Astrocyte (in vitro differentiated cells and primary cell): ENCODE results near the gene PRKCA. TPM values are rescaled to one million over a fixed set of nuclear protein-coding genes. Genes with fewer than 3 reads are reported as not detected.

ENCODE experiments used
- DNase-seq: peaks from one replicate; pipeline ENCODE4 v3.0.0-alpha.2; 2010; ENCODE audit warnings: low read depth
- FAIRE-seq: peaks from 2 replicates; lab custom pipeline; 2011; peaks lifted over from hg19 to GRCh38; lab: Jason Lieb, UNC
- H2AFZ ChIP-seq: 2 replicates; pipeline ENCODE4 v1.6.0; 2012; ENCODE audit warnings: low read depth, low read length, inconsistent platforms
- H3K27ac ChIP-seq: 2 replicates; pipeline ENCODE4 v1.5.1; 2011; ENCODE audit warnings: low read depth, low read length, inconsistent platforms
- H3K27me3 ChIP-seq: 2 replicates; pipeline ENCODE4 v1.6.0; 2011; ENCODE audit warnings: low read length, inconsistent platforms; ENCODE audit not compliant: insufficient read depth
- H3K36me3 ChIP-seq: 2 replicates; pipeline ENCODE4 v1.5.1; 2011; ENCODE audit warnings: low read length, inconsistent platforms; ENCODE audit not compliant: insufficient read depth
- H3K4me1 ChIP-seq: 2 replicates; pipeline ENCODE4 v1.5.1; 2011; ENCODE audit warnings: low read length, inconsistent platforms; ENCODE audit not compliant: insufficient read depth
- H3K4me2 ChIP-seq: 2 replicates; pipeline ENCODE4 v1.6.0; 2012; ENCODE audit warnings: low read length, inconsistent platforms
- H3K4me3 ChIP-seq: 2 replicates; pipeline ENCODE4 v1.5.1; 2011; ENCODE audit warnings: low read depth, mild to moderate bottlenecking, low read length, inconsistent platforms; ENCODE audit not compliant: insufficient read depth
- H3K79me2 ChIP-seq: 2 replicates; pipeline ENCODE4 v1.6.0; 2012; ENCODE audit warnings: mild to moderate bottlenecking, low read length, inconsistent platforms; ENCODE audit not compliant: insufficient read depth
- H3K9ac ChIP-seq: 2 replicates; pipeline ENCODE4 v1.6.0; 2012; ENCODE audit warnings: mild to moderate bottlenecking, low read length, inconsistent platforms
- H3K9me3 ChIP-seq: 2 replicates; pipeline ENCODE4 v1.5.1; 2012; ENCODE audit warnings: low read depth, mild to moderate bottlenecking, low read length, inconsistent platforms; ENCODE audit not compliant: insufficient read depth
- H4K20me1 ChIP-seq: 2 replicates; pipeline ENCODE4 v1.6.0; 2012; ENCODE audit warnings: low read length, inconsistent platforms; ENCODE audit not compliant: insufficient read depth
- H3K27ac Mint-ChIP-seq: one replicate; pipeline ENCODE4 v1.8.0; 2021; ENCODE audit warnings: mild to moderate bottlenecking, mixed read lengths; ENCODE audit not compliant: unreplicated experiment
- H3K27me3 Mint-ChIP-seq: one replicate; pipeline ENCODE4 v1.8.0; 2021; ENCODE audit warnings: low read depth, mixed read lengths; ENCODE audit not compliant: unreplicated experiment
- H3K36me3 Mint-ChIP-seq: one replicate; pipeline ENCODE4 v1.8.0; 2021; ENCODE audit warnings: low read depth, mixed read lengths; ENCODE audit not compliant: unreplicated experiment
- H3K4me1 Mint-ChIP-seq: one replicate; pipeline ENCODE4 v1.8.0; 2021; ENCODE audit warnings: low read depth, mixed read lengths; ENCODE audit not compliant: unreplicated experiment
- H3K4me3 Mint-ChIP-seq: one replicate; pipeline ENCODE4 v1.8.0; 2021; ENCODE audit warnings: mild to moderate bottlenecking, moderate library complexity, mixed read lengths; ENCODE audit not compliant: unreplicated experiment
- H3K9me3 Mint-ChIP-seq: one replicate; pipeline ENCODE4 v1.8.0; 2021; ENCODE audit warnings: mild to moderate bottlenecking, mixed read lengths; ENCODE audit not compliant: unreplicated experiment
- CTCF ChIP-seq: IDR thresholded peaks from 2 replicates; pipeline ENCODE4 v1.5.1; 2011; ENCODE audit warnings: low read depth, mild to moderate bottlenecking, inconsistent platforms, low read length, moderate library complexity; ENCODE audit not compliant: insufficient read depth
- EZH2 ChIP-seq: IDR thresholded peaks from 2 replicates; pipeline ENCODE4 v1.6.1; 2012; ENCODE audit warnings: mild to moderate bottlenecking, low read length, inconsistent platforms; ENCODE audit not compliant: insufficient read depth
- total RNA-seq: library from RNA; stranded (reverse); gene quantifications from 2 replicates; pipeline ENCODE4 v1.2.1, GENCODE V29; 2021

The PRKCA gene
- total RNA-seq, 1 donor from 2014 or later, result 49.9 TPM

GRCh38 chr17:66386498-66387351 lies 84.3 kb downstream of the PRKCA start:
- H3K9me3 Mint-ChIP-seq, result peaks cover 5% of the 10 kb centered on the region
- DNase-seq, result peak; percentile 42
- Histone ChIP-seq H3K27me3 (no peaks in the 10 kb centered on the region), H4K20me1 (peaks cover 29% of the 10 kb centered on the region), H3K4me2 (no peak overlapping the region), H3K9ac (no peak overlapping the region), H3K4me3 (no peak overlapping the region), H3K4me1 (peaks cover 7% of the 10 kb centered on the region), H2AFZ (no peak overlapping the region), H3K36me3 (peaks cover 3% of the 10 kb centered on the region), H3K27ac (no peak overlapping the region), H3K9me3 (no peaks in the 10 kb centered on the region), H3K79me2 (peaks cover 56% of the 10 kb centered on the region)
- no peaks in the 10 kb centered on the region for H3K27me3 Mint-ChIP-seq
- H3K27ac Mint-ChIP-seq, result no peak overlapping the region
- H3K4me3 Mint-ChIP-seq, result no peak overlapping the region
- H3K4me1 Mint-ChIP-seq, result peaks cover 7% of the 10 kb centered on the region
- TF ChIP-seq CTCF, result no peak
- TF ChIP-seq EZH2, result no peak
- peaks cover 14% of the 10 kb centered on the region for H3K36me3 Mint-ChIP-seq
- no peak for FAIRE-seq

GRCh38 chr17:66387392-66387981 lies 85.1 kb downstream of the PRKCA start:
- H4K20me1 ChIP-seq, result peaks cover 30% of the 10 kb centered on the region
- no peak overlapping the region for H3K27ac ChIP-seq
- TF ChIP-seq EZH2 (no peak), CTCF (no peak)
- H3K4me1 Mint-ChIP-seq, result peaks cover 7% of the 10 kb centered on the region
- peaks cover 3% of the 10 kb centered on the region for H3K36me3 ChIP-seq
- no peaks in the 10 kb centered on the region for H3K27me3 ChIP-seq
- peaks cover 51% of the 10 kb centered on the region for H3K79me2 ChIP-seq
- H3K9me3 Mint-ChIP-seq, result peaks cover 5% of the 10 kb centered on the region
- no peak overlapping the region for H3K4me3 Mint-ChIP-seq
- H3K9me3 ChIP-seq, result no peaks in the 10 kb centered on the region
- H3K9ac ChIP-seq, result no peak overlapping the region
- peaks cover 14% of the 10 kb centered on the region for H3K36me3 Mint-ChIP-seq
- FAIRE-seq, result no peak
- H3K27ac Mint-ChIP-seq, result no peak overlapping the region
- H3K27me3 Mint-ChIP-seq, result no peaks in the 10 kb centered on the region
- H3K4me1 ChIP-seq, result peaks cover 7% of the 10 kb centered on the region
- H2AFZ ChIP-seq, result no peak overlapping the region
- H3K4me3 ChIP-seq, result no peak overlapping the region
- no peak overlapping the region for H3K4me2 ChIP-seq
- DNase-seq, result no peak
